HCT116 (cell line): ENCODE data around the gene KCNV2. TPM values are rescaled to one million over a fixed set of nuclear protein-coding genes. Genes with fewer than 3 reads are reported as not detected.

Experiments
- ATAC-seq: fragments of 200-7000 bp; cut with Tn5 transposase; 2 replicates; pipeline ENCODE4 v1.9.1; 2020; ENCODE audit warnings: mild to moderate bottlenecking, moderate library complexity
- BruUV-seq: library from RNA; stranded (reverse); fragments of 400-500 nt; replicated peaks from 2 replicates; lab custom pipeline; 2021; lab: Mats Ljungman, UMichigan
- CTCF ChIA-PET: fragments of 300-600 bp; sonication (Branson Sonifier 250); formaldehyde crosslinking; loops from one replicate; lab custom pipeline; 2021; ENCODE audit warnings: antibody characterized with exemption; lab: Charles Lee
- POLR2A ChIA-PET: fragments of 300-600, 350-600 bp; sonication (Branson Sonifier 250); formaldehyde crosslinking; loops from one replicate; lab custom pipeline; 2021; ENCODE audit warnings: antibody characterized with exemption; lab: Charles Lee
- RAD21 ChIA-PET, 2 experiments: fragments of 300-600 bp; sonication (Branson Sonifier 250); formaldehyde crosslinking; loops; one replicate each; lab custom pipeline; 2023; ENCODE audit warnings: low total read pairs in 2 of 2; ENCODE audit not compliant: uncharacterized antibody in 2 of 2, unreplicated experiment in 2 of 2, low non-redundant PET in 1 of 2; lab: Charles Lee
- DNase-seq: peaks from one replicate; pipeline ENCODE4 v3.0.0-alpha.2; 2010; ENCODE audit warnings: low read depth, low spot score
- H2AFZ ChIP-seq: fragments of 200-600 bp; shearing (Covaris generic), sonication (generic); 2 replicates; pipeline ENCODE4 v1.6.1; 2017; ENCODE audit warnings: low read depth, mixed run types, mixed read lengths, antibody characterized with exemption, low read length; ENCODE audit not compliant: poor library complexity, severe bottlenecking
- H3K27ac ChIP-seq: 2 replicates; pipeline ENCODE4 v1.5.1; 2012; ENCODE audit warnings: low read depth, low read length
- H3K27me3 ChIP-seq: fragments of 200-600 bp; sonication (generic); 2 replicates; pipeline ENCODE4 v1.6.1; 2016; ENCODE audit warnings: mixed run types, low read length, mixed read lengths; ENCODE audit not compliant: insufficient read depth
- H3K36me3 ChIP-seq, 2 experiments: fragments of 200-500 bp in 1 of 2; fragments of 200-600 bp in 1 of 2; sonication (Bioruptor generic) in 1 of 2; sonication (generic) in 1 of 2; 2 replicates each; pipeline versions ENCODE4 v1.5.1 to v1.6.1; 2014 to 2016; ENCODE audit warnings: low read length in 2 of 2, inconsistent platforms in 1 of 2, mixed read lengths in 1 of 2, mixed run types in 1 of 2; ENCODE audit not compliant: insufficient read depth in 2 of 2, control insufficient read depth in 1 of 2
- H3K4me1 ChIP-seq, 2 experiments: fragments of 200-600 bp in 1 of 2; sonication (generic) in 1 of 2; 2 replicates each; pipeline versions ENCODE4 v1.5.1 to v1.6.1; 2012 to 2017; ENCODE audit warnings: low read length in 2 of 2, inconsistent platforms in 1 of 2, mild to moderate bottlenecking in 1 of 2, mixed read lengths in 1 of 2, mixed run types in 1 of 2, moderate library complexity in 1 of 2; ENCODE audit not compliant: insufficient read depth in 2 of 2, control insufficient read depth in 1 of 2
- H3K4me2 ChIP-seq: fragments of 200-600 bp; sonication (generic); 2 replicates; pipeline ENCODE4 v1.6.1; 2017; ENCODE audit warnings: mixed run types, low read length, mixed read lengths
- H3K4me3 ChIP-seq, 2 experiments: fragments of 200-600 bp in 1 of 2; sonication (generic) in 1 of 2; replicated peaks in 1 of 2; 2 replicates each; pipeline ENCODE4 v1.5.1; 2011 to 2016; ENCODE audit warnings: low read length in 2 of 2, control low read depth in 1 of 2, low read depth in 1 of 2, mild to moderate bottlenecking in 1 of 2, mixed read lengths in 1 of 2, mixed run types in 1 of 2
- H3K79me2 ChIP-seq: fragments of 200-600 bp; sonication (generic); 2 replicates; pipeline ENCODE4 v1.6.1; 2017; ENCODE audit warnings: mild to moderate bottlenecking, mixed run types, low read length, moderate library complexity, mixed read lengths; ENCODE audit not compliant: insufficient read depth
- H3K9ac ChIP-seq: fragments of 200-600 bp; sonication (generic); 2 replicates; pipeline ENCODE4 v1.6.1; 2016; ENCODE audit warnings: low read length, mixed read lengths
- H3K9me2 ChIP-seq: fragments of 200-600 bp; sonication (generic), shearing (Covaris generic); 2 replicates; pipeline ENCODE4 v1.6.1; 2017; ENCODE audit warnings: mixed run types, mild to moderate bottlenecking, moderate library complexity; ENCODE audit not compliant: insufficient read depth
- H3K9me3 ChIP-seq, 2 experiments: fragments of 200-500 bp in 1 of 2; fragments of 200-600 bp in 1 of 2; sonication (Bioruptor generic) in 1 of 2; sonication (generic) in 1 of 2; 2 replicates each; pipeline ENCODE4 v1.6.1; 2014 to 2017; ENCODE audit warnings: low read length in 2 of 2, mixed read lengths in 2 of 2, inconsistent platforms in 1 of 2, low read depth in 1 of 2, mild to moderate bottlenecking in 1 of 2, mixed run types in 1 of 2, moderate library complexity in 1 of 2; ENCODE audit not compliant: control insufficient read depth in 1 of 2, insufficient read depth in 1 of 2
- H4K20me1 ChIP-seq: fragments of 200-600 bp; sonication (generic), shearing (Covaris generic); 2 replicates; pipeline ENCODE4 v1.6.1; 2017; ENCODE audit warnings: mixed run types, mild to moderate bottlenecking, moderate library complexity; ENCODE audit not compliant: insufficient read depth
- CTCF ChIP-seq, 3 experiments: fragments of 200-600 bp in 1 of 3; sonication (generic) in 1 of 3; IDR thresholded peaks in 2 of 3; conservative IDR thresholded peaks in 1 of 3; 2 replicates each; pipeline ENCODE4 v1.5.1; 2012 to 2017; ENCODE audit warnings: low read depth in 2 of 3, low read length in 2 of 3, antibody characterized with exemption in 1 of 3, borderline replicate concordance in 1 of 3, control low read depth in 1 of 3, mild to moderate bottlenecking in 1 of 3, mixed read lengths in 1 of 3, mixed run types in 1 of 3, moderate library complexity in 1 of 3; ENCODE audit not compliant: insufficient read depth in 1 of 3
- REST ChIP-seq: IDR thresholded peaks from 2 replicates; pipeline ENCODE4 v1.6.1; 2012; ENCODE audit warnings: low read depth
- SIN3A ChIP-seq: IDR thresholded peaks from 2 replicates; pipeline ENCODE4 v1.6.1; 2012; ENCODE audit warnings: low read depth
- SP1 ChIP-seq: IDR thresholded peaks from 2 replicates; pipeline ENCODE4 v1.6.1; 2012; ENCODE audit warnings: low read depth
- ZBTB33 ChIP-seq: IDR thresholded peaks from 2 replicates; pipeline ENCODE4 v1.6.1; 2011; ENCODE audit warnings: mild to moderate bottlenecking, low read length, moderate library complexity; ENCODE audit not compliant: insufficient replicate concordance; ENCODE audit errors: extremely low read depth
- ZNF274 ChIP-seq: fragments of 200-500 bp; sonication (Bioruptor generic); IDR thresholded peaks from 2 replicates; pipeline ENCODE4 v1.6.1; 2014; ENCODE audit warnings: mild to moderate bottlenecking, low read depth, low read length, inconsistent platforms
- intact Hi-C: fragments of 100-400 bp; cut with micrococcal nuclease; formaldehyde crosslinking; loops from 2 replicates; pipeline ENCODE4 v1.10.0; 2022
- total RNA-seq: library from RNA; stranded (reverse); gene quantifications from one replicate; pipeline ENCODE4 v1.2.1, GENCODE V29; 2021; ENCODE audit not compliant: unreplicated experiment

KCNV2 gene
- total RNA-seq, 1 experiment from 2014 or later = not detected

GRCh38 chr9:2777454-2777853, 60.1 kb downstream of the KCNV2 start (continued):
- TF ChIP-seq CTCF (IDR thresholded peaks at IDR 0.05 in 2 of 3, conservative IDR thresholded peaks at IDR 0.05 in 1 of 3; ENCODE audit: borderline replicate concordance in 1 of 3, insufficient read depth in 1 of 3, low read depth in 2 of 3, low read length in 2 of 3) = no peak

GRCh38 chr9:2778816-2779215, 61.5 kb downstream of the KCNV2 start:
- peaks cover 9 to 63% of the 10 kb centered on the region in 2 experiments; a peak in 3 of 4 replicates for H3K36me3 ChIP-seq
- peaks cover 46% of the 10 kb centered on the region for H3K79me2 ChIP-seq
- no peak overlapping the region for H3K4me2 ChIP-seq
- no TSS peak for BruUV-seq
- H3K9ac ChIP-seq = no peak overlapping the region
- ChIA-PET CTCF (no interaction called here), POLR2A (no interaction called here), RAD21 (no interaction called here)
- no peak for DNase-seq
- no peak overlapping the region for H3K27ac ChIP-seq
- H4K20me1 ChIP-seq = no peaks in the 10 kb centered on the region
- H3K9me3 ChIP-seq = peaks cover 3 to 4% of the 10 kb centered on the region in 2 experiments; a peak in 2 of 4 replicates
- H3K4me1 ChIP-seq = no peaks in the 10 kb centered on the region
- TF ChIP-seq SIN3A (no peak), ZNF274 (no peak), SP1 (no peak), REST (no peak), ZBTB33 (no peak)
- no peaks in the 10 kb centered on the region for H3K9me2 ChIP-seq
- intact Hi-C loops = no loop called here
- H2AFZ ChIP-seq = no peak overlapping the region
- H3K27me3 ChIP-seq = no peaks in the 10 kb centered on the region
- no peak overlapping the region for H3K4me3 ChIP-seq
- no peak for ATAC-seq

Other genes starting within 250 kb of the KCNV2 start
- 0.17 TPM for gene VLDLR, start 95.7 kb upstream of the KCNV2 start, total RNA-seq
- 57.3 TPM for gene PUM3, start 126.6 kb downstream of the KCNV2 start, total RNA-seq